Transverse colon (tissue), 4 donors: ENCODE data around the gene GPR37L1.
A peak's percentile ranks its signal among the peaks of the same experiment; 100 is the strongest.

ENCODE experiments used
- EP300 ChIP-seq: sonication (generic); formaldehyde crosslinking; IDR thresholded peaks from one replicate; pipeline ENCODE4 v1.6.1; 2017; ENCODE audit warnings: antibody characterized with exemption, low read depth
- POLR2A ChIP-seq: fragments of 450-650 bp; IDR thresholded peaks from one replicate; pipeline ENCODE4 v1.6.1; 2016; ENCODE audit warnings: antibody characterized with exemption, mild to moderate bottlenecking, moderate library complexity
- POLR2AphosphoS5 ChIP-seq, 3 donors: sonication (generic); formaldehyde crosslinking; IDR thresholded peaks; one replicate each; pipeline ENCODE4 v1.6.1; 2016; ENCODE audit warnings: antibody characterized with exemption in 3 of 3
- TF ChIP-seq, protein P1 (sequence below), 5 experiments: fragments of 200-600 bp in 3 of 5; fragments of 450-650 bp in 2 of 5; sonication (generic) in 3 of 5; IDR thresholded peaks; 1 replicate in 2 of 5; 2 replicates in 3 of 5; pipeline ENCODE4 v1.5.1; 2016 to 2017; ENCODE audit warnings: antibody characterized with exemption in 5 of 5, inconsistent platforms in 3 of 5, mild to moderate bottlenecking in 2 of 5, moderate library complexity in 1 of 5

DNA sequence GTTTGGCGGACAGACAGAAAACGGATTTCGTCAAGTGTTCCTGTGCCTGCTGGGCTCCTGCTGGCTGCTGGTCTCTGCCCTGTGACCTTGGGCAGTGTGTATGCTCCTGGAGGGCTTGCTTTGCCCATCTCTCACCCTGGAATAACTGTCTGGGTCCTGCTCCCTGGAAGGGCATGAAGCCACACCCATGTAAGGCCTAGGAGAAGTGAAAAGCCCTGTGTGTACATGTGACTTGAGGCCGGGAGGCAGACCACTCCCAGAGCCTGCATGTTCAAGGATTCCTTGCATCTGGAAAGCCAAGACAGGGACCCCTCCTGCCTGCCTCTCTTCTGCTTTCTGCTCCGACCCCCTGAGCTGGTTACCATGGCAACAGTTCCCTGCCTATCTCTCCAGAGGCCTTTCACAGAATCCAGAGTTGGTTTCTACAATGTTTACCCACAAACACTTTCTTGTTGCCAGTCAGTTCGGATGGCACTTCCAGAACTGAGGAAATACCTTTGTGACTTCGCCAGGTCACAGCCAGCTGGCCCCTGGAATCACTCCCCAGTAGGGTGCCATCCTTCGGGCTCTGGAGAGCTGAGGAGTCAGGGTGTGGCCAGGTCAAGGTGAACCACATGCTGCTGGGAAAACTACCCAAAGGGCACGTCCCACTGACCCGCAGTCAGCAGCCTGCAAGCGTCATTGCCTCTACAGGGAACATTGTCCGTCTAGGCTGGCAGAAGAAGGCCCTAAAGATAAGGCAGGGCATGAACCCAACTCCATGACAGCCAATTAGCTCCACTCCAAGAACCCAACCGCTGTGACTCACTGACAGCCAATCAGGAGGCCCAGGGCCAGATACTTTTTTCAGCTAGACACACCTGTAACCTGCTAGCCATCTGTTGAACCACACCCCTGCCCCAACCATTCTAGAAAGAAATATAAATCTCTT lies 14.7 kb upstream of the GPR37L1 start:
- TF ChIP-seq, protein P1, sequence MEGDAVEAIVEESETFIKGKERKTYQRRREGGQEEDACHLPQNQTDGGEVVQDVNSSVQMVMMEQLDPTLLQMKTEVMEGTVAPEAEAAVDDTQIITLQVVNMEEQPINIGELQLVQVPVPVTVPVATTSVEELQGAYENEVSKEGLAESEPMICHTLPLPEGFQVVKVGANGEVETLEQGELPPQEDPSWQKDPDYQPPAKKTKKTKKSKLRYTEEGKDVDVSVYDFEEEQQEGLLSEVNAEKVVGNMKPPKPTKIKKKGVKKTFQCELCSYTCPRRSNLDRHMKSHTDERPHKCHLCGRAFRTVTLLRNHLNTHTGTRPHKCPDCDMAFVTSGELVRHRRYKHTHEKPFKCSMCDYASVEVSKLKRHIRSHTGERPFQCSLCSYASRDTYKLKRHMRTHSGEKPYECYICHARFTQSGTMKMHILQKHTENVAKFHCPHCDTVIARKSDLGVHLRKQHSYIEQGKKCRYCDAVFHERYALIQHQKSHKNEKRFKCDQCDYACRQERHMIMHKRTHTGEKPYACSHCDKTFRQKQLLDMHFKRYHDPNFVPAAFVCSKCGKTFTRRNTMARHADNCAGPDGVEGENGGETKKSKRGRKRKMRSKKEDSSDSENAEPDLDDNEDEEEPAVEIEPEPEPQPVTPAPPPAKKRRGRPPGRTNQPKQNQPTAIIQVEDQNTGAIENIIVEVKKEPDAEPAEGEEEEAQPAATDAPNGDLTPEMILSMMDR (IDR thresholded peaks at IDR 0.05): no peak
- TF ChIP-seq POLR2A: peak; percentile 81
- TF ChIP-seq POLR2AphosphoS5 (IDR thresholded peaks at IDR 0.05): peak; percentile 60 to 90 (median 89)
- TF ChIP-seq EP300: peak; percentile 93
